Suppressor macrophage (primary cell): ENCODE measurements around the gene TJP3.

ENCODE experiments used
- DNase-seq, 4 experiments: peaks; one replicate each; pipeline ENCODE4 v3.0.0-alpha.2; 2020 to 2022

TJP3 gene

DNA sequence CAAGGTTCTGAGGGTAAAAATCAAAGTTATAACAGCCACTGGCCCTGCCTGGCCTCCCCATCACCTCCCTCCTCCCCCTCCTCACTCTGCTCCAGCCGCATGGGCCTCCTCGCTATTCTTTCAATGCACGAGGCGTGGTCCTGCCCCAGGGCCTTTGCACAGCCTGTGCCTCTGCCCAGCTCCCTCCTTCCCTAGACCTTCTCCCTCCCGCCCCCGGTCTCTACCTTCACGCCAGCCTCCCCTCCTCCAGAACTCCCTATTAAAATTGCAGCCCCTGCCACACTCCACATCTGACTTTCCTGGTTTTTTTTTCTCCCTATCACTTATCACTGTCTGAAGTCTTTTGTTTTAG is 60.5 kb downstream of the TJP3 start:
- DNase-seq, result no peak

DNA sequence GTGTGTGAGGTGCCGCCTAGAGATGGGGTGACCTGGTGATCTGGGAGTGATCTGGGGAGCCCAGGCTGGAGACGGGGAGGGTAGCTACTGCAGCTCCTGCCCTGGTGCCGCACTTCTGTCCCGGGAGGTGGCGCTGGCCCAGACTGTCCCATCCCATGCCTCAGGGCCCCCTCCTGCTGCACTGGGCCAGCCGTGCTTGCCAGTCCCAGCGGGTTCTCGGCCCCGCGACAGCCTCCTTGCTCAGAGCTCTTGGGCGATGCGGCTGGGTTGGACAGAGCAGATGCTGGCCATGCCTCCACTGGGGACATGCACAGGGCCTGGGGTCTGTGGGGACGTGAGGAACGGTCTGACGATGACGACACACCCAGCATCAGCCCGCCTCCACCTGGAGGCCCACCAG is 61.3 kb downstream of the TJP3 start:
- DNase-seq, result no peak

DNA sequence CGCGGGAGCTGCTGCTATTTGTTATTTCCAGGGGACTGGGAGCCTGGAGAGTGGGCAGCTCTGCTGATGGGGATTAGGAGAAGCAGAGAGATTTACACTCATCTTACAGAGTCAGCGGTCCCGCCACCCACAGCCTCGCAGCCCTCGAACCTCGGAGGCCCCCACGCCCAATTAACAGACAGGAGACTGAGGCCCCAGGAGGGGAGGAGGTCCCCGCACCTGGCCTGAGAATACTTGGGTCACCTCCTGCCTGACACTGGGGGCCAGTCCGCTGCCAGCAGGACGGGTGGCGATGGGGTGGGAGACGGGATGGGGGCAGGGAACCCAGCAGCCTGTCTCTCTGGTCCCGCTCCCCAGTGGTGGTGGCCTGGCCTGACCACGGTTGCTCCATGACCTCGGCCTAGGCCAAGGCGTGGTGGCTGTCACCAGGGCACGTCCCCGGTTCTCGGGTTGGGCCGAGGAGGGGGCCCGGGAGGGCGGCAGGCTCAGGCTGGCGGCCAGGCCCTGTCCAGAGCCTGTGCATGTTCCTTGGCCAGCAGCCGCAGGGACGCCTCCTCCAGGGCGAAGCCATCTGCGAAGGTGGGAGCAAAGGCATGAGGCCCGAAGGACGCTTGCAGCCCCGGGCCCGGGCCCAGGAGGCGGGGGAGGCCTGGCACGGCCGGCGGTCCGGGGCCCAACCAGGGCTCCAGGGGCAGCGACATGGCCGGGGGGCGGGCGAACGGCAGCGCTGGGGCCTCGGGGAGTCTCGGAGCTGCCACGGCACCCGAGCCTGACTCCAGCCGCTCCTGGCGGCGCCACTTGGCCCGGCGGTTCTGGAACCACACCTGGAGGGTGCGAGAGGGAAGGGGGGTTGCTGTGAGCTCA is 62.2 kb downstream of the TJP3 start:
- no peak for DNase-seq

DNA sequence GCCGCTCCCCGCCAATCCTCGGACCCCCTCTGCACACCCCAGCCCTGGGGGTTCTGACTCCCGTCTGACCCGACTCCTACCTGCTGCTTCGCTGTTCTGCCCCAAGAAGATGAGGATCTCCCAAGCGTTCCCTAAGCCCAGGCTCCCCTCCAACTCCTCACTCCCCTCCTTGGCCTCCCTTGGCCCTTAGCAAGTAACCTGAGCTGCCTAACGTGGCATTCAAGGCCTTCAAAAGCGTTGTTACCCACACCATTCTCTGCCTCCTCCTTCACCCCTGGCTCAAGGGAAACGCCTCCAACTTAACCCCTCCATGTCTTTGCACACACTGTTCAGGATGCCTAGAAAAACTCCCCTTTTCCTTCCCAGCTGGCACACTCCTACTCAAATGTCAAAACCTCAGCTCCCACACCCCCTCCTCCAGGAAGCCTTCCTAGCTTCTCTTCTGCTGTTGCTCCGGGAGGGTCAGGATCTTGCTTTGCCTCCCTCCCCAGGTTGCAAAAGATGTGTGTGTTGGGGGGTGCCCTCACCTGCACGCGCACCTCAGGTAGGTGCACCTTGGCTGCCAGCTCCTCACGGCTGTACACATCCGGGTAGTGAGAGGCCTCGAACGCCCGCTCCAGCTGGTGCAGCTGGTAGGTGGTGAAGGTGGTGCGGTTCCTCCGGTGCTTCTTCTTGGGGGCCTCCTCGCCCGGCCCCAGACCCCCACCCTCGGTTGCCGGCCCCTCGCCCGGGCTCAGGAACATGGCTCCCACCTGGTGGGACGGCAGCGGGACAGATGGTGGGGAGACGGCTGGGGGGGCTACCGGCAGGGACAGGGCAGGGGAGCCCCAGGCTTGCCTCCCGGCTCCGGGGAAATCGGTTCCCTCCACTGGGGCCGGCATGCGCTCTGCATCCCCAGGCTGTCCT is 63.1 kb downstream of the TJP3 start:
- no peak for DNase-seq

DNA sequence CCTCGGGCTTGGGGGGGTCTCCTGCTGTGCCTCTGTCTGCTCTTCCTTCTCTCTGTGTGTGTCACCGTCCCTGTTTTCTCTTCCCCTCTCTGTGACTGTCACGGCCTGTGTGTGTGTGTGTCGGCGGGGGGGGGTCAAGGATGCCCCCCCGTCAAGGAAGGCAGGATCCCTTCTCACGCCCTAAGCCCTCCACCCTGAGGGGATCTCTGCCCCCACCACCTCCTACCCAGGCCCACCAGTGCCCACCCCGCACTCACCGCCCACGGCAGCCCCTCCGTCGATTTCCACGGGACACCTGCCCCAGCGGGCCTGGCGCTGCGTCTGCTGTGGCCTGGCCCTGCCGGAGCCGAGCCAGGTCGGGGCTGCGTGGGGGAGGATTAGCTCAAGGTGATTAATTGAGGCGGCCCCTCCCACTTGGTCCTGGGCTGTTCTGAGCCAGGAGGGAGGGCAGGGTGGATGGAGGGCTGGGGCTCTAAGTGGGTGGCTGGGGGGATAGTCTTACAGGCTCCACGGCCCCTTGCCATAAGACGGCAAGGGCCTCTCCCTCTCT is 63.8 kb downstream of the TJP3 start, which contains the start of gene RAX2:
Gene RAX2, minus strand, starts transcription at position 323 of the 550 bp plus-strand sequence. CDS start 486 bp downstream, outside the sequence.
- no peak for DNase-seq

DNA sequence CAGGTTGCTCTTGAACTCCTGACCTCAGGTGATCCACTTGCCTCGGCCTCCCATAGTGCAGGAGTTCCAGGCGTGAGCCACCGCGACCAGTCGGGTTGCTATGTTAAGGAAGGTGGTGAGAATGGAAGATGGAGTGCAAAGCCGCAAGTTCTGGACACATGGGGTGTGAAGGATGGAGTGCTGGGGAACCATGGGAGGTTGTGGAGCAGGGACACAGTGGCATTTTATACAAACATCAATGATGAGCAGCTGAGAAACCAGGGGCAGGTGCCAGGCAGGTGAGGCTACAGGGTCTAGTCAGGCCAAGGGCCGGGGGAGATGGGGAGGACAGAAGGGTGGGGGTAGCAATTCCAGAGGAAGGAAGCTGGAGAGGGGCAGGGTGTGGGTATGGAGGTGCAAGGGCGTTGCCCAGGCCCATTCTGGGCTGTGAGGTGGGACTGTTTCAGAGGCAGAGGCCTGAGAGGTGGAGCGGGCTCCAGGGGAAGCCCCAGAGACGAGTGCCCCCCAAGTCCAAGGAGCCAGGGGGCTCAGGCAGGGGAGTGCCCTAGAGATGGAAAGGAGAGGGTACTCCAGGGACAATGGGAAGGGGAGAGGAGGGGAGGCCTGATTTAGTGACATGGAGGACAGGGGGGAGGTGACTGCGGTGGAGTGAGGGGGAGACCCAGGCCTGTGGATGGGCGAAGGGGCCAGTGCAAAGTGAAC is 65.8 kb downstream of the TJP3 start:
- no peak for DNase-seq

DNA sequence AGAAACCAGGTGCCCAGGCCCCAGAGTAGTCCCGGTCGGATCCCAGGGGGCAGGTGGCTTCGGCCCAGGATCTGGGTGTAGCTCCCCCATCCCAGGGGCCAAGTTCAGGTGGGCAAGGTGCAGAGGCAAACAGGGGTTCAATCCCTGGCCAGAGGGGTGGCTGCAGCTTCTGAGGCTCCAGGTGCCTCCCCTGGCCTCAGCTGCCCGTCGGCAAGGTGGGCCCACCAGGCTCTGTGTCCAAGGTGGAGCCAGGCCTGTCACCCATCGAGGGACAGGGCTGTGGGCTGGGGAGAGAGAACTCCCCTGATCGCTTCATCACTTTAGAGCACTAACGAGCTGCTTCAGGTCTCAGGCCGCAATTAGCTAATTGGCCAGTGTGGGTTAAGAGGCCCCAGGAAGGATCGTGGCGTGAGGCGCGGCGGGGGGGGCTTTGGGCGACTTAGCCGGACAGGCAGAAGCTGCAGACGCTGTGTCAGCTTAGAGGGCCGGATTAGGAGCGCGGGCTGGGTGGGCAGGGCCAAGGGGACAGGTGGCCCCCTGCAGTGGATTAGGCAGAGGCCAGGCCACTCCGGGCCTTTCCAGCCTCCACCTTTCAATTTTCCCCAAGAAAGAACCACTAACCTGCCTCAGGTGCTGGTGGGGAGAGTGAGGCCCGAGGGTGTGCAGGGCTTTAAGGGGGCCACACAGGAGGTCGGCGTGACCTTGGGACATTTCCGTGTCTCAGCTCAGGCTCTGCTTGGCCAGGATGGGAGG is 66.6 kb downstream of the TJP3 start:
- no peak for DNase-seq

DNA sequence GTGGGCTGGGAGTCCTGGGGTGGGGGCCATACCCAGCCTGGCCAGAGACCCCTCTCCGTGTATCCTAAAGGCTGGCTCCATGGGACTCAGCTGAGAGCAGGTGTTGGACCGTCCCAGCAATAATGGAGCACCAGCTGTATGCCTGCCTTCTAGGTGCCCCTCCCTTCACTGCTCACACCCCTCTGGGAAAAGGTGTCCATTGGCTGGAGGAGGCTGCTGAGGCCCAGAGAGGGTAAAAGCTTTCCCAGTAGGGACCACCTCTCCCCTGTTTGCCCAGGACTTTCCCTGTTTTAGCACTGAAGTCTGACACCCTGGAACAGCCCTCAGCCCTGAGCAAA is 67.2 kb downstream of the TJP3 start:
- no peak for DNase-seq

DNA sequence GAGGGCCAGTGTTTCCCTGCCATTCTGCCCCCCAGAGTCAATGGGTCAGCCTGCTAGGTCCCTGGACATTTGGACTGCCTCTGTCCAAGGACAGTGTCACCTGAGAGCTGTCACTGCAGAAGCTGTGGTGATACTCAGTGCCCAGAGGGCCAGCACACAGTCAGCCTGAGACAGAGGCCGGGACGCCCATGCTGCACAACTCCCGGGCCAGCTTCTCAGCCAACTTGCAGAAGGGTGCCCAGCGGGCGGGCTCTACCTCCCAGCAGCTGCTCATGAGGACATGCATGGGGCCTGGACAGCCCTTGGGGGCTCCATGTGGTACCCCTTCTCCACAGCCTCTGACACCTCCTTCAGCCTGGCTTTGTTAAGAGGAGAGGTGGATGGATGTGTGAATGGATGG is 67.6 kb downstream of the TJP3 start:
- DNase-seq, result no peak

DNA sequence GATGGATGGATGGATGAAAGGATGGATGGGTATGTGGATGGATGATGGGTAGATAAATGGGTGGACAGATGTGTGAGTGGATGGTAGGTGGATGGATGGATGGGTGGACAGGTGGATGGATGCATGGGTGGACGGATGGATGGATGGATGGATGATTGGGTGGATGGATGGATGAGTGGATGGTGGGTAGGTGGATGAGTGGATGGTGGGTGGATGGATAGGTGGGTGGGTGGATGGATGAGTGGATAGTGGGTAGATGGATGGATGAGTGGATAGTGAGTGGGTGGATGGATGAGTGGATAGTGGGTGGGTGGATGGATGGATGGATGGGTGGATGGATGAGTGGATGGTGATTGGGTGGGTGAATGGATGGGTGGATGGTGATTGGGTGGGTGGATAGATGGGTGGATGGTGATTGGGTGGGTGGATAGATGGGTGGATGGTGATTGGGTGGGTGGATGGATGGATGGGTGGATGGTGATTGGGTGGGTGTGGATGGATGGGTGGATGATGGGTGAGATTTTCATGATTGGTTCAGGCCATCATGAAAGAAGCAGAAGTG is 68.4 kb downstream of the TJP3 start:
- DNase-seq, result no peak

DNA sequence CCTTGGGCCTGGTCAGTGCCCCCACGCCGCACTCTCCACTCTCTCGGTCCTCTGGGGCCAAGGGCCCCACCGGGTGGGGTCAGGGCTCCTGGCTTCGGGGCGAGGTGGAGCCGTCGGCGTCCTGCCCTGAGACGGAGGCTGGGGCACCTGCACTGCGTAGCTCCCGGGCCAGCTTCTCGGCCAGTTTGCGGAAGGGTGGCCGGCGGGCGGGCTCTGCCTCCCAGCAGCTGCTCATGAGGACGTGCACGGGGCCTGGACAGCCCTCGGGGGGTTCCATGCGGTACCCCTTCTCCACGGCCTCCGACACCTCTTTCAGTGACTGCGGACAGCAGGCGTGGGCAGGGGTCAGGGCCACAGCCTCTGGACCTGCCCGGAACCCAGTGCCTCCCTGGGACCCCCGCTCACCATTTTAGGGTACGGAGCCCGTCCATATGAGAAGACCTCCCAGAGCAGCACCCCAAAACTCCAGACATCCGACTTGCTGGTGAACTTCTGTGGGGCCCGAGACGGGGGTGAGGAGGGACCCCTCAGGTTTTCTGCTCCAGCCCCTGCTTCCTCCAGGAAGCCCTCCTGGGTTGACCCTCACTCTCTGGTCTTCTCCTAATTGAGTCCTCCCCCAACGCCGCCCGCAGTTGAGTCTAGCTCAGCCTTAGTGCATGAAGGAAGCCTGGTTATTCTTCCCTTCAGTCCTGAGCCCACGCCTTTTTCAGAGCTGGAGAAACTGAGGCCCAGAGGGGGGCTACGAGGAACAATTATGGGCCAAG is 70.1 kb downstream of the TJP3 start:
- no peak for DNase-seq

DNA sequence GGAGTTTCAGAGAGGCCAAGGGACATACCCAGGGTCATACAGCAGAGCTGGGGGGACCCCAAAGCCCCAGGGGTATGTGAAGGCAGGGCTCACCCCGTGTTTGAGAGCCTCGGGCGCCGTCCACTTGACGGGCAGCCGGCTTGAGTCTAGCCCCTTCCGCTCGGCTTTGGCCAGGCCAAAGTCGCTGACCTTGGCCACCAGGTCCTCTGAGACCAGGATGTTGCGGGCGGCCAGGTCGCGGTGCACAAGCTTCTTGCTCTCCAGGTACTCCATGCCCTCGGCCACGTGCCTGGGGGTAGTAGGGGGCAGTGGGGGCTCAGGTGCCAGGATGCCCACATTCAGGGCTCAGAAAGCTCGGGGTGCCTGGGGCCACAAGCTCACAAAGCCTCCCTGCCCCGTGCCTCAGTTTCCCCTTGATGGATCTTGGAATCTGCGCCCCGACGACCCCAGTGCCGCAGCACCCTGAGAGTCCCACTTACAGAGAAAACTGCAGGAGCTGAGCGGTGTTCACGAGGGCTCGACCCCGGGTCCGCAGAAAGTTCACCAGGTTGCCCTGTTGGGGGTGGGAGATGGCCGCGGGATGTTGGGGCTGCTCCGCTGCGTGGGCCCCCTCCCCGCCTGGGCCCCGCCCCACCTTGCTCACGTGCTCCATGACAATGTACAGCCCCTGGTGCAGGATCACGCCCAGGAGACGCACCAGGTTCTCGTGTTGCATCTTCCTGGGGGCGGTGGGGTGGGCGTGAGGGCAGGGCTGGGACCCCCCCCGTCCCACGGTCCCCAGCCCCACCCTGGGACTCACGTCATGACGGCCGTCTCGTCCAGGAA is 70.9 kb downstream of the TJP3 start:
- DNase-seq, result no peak

DNA sequence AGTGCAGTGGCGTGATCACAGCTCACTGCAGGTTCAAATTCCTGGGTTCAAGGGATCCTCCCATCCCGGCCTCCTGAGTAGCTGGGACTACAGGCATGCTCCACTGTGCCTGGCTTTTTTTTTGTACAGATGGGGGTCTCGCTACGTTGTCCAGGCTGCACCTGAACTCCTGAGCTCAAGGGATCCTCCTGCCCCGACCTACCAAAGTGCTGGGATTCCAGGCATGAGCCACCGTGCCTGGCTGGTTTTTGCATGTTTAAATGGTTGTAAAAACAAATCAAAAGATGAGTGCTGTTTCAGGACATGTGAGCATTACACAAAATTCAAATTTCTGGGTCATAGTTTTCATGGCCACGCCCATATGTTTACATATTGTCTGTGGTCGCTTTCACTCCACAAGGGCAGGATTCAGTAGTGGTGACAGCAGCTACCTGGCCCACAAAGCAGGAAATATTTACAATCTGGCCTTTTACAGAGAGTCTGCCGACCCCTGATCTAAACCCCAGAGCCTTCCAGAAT is 72.7 kb downstream of the TJP3 start:
- DNase-seq, result peak in 1 of 4 experiments; percentile 22

DNA sequence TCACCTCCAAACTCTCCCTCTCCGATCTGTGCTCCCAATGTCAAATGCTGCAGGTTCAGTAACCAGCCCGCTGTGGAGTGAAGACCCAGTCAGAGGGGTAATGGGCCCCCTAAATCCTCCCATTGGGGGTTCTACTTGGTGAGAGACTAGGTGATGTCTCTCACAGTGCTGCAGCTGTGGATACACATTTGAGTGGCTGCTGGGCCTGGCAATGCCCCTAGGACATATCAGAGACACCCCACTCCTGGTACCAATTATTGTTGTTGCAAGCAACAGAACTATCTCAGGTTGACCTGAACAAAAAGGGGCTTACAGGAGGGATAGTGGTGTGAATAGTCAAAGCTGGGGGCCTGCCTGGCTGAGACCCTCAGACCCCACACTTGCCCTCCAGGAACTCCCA is 73.4 kb downstream of the TJP3 start:
- DNase-seq, result no peak

DNA sequence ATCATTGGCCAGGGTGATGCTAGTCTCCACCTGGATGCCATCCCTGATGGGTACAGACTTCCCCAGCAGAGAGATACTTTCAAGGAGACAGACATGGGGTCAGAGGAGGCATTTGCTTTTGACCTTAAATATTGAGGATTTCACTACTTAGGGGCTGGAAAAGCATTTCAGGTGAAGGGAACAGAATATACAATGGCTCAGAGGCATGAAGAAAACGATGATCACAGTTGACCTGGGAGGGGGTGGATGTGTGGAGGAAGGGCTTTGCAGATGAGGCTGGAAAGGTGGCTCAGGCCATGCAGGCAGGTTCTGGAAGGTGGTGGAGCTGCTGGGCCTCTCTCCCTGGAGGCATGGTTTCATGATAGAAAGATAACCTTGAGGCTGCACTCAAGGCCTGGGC is 74.1 kb downstream of the TJP3 start:
- DNase-seq, result no peak

DNA sequence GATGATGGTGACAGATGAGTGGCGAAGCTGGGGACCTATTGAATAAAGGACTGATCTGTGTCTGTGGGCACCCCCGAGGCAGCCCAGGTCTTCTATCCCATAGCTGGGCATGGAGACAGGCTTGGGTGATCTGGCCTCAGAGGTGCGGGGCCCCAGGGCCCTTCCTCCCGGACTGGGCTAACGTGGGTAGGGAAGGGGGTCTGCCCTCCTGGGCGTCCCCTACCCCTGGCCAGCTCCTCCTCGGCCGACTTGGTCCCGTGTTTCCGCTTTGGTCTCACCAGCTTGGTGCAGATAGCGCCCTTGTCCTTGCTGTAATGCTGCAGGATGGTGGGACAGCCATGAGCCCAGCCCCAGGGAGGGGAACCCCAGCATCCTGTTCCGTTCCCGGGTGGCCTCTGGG is 74.7 kb downstream of the TJP3 start:
- no peak for DNase-seq

DNA sequence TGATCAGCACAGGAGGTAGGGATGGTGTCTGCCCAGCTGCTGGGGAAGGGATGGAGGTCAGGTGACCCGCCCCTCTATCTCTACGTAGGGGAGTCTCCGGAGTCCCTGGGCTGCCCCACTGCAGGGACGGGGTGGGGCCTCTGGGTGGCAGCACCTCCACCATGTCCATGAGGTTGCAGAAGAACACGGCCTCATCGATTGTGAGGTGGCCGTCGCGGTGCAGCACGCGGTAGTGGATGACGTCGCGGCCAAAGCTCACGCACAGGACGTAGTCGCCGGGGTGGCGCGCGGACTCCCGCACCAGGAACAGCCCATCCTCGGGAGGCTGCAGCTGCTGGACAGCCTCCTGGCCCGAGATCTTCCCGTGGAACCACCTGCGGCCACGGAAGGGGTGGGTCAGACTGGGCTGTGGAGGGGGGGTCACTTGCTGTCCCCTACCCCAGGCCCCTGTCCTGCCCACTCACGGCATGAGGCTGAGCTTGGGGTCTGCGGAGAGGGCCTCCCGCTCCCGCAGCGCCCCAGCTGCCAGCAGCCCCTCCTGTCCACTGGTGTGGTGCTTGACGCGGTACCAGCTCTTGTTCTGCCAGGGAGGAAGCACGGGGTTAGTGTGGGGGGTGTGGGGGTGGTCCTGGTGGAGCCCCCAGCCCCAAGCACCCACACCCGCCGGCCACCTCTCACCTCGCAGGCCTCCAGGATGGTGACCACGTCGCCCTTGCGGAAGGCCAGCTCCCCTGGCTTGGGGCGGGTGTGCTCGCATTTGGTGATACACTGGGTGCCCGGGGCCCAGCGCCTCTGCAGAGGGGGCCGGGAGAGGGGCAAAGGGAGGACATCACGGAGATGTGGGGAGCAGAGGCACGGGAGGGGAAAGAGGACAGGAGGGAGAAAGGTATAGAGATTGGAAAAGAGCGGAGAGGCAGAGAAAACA is 75.7 kb downstream of the TJP3 start:
- DNase-seq, result peak in 2 of 4 experiments; percentile 24 to 51

DNA sequence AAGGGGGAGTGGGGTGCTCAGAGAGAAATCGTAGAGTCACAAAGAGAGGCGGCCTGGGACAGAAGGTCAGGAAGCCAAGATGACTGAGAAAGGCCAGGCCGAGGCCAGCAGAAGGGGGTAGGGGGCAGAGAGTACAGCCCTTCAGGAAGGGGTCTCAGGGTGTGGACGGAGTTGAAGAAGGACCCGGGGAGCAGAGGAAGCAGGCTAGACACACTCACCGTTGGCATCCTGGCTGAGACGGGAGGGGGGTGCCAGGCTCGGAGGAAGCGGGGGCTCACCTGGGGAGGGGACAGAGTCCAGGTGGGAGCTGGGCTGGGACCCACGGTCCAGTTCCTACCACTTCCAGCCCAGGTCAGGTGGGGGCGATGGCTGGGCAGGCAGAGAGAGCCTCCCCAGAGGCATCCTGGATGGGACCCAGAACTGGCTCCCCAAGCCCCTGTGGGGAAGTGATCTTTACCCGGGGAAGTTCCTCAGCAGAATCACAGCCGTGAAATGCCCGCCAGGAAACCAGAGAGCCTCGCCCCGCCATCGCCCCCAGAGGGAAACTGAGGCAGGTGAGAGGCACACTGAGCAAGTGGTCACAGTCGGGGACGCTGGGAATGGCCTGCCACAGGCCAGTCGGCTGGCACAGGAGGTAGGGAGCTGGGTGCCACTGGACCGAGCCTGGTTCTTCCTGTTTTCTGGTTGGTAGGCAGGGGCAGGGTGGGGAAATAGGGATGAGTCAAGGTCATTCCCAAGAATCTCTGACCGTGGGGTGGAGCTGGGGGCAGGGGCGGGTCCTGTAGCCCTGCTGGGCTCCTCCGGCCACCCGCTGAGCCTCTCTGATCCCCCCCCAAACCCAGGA is 76.6 kb downstream of the TJP3 start:
- DNase-seq, result peak; percentile 82 to 89 (median 88)
